Bronchial epithelial cell (primary cell): ENCODE results near the gene PTTG1IP2. TPM values are rescaled to one million over a fixed set of nuclear protein-coding genes. Genes with fewer than 3 reads are reported as not detected.

Experiments used
- DNase-seq: peaks from one replicate; pipeline ENCODE4 v3.0.0-alpha.2; 2010; ENCODE audit warnings: low read depth
- FAIRE-seq: peaks from 2 replicates; lab custom pipeline; 2011; peaks lifted over from hg19 to GRCh38; lab: Jason Lieb, UNC
- H3K27me3 ChIP-seq: 2 replicates; pipeline ENCODE4 v1.5.1; 2011; ENCODE audit warnings: low read length; ENCODE audit not compliant: control insufficient read depth, insufficient read depth
- H3K36me3 ChIP-seq: 2 replicates; pipeline ENCODE4 v1.5.1; 2011; ENCODE audit warnings: low read length; ENCODE audit not compliant: control insufficient read depth, insufficient read depth
- H3K4me3 ChIP-seq: 2 replicates; pipeline ENCODE4 v1.5.1; 2011; ENCODE audit warnings: mild to moderate bottlenecking, low read depth, low read length, control low read depth
- CTCF ChIP-seq: IDR thresholded peaks from 2 replicates; pipeline ENCODE4 v1.5.1; 2011; ENCODE audit warnings: mild to moderate bottlenecking, moderate library complexity, low read length, control low read depth, inconsistent platforms; ENCODE audit not compliant: insufficient read depth, severe bottlenecking
- total RNA-seq: library from RNA; depleted of rRNA; stranded (reverse); fragments of >200 nt; gene quantifications from 2 replicates; pipeline ENCODE4 v1.2.1, GENCODE V29; 2014

The PTTG1IP2 gene
- total RNA-seq, 1 donor from 2014 or later = not detected

- no peaks in the 10 kb centered on the region for H3K27me3 ChIP-seq
- no peak for TF ChIP-seq CTCF
- H3K4me3 ChIP-seq = no peak overlapping the region
- H3K36me3 ChIP-seq = no peaks in the 10 kb centered on the region
- FAIRE-seq = no peak
- no peak for DNase-seq
These were observed 15.3 kb downstream of the PTTG1IP2 start for GRCh38 chr7:90484706-90485105.

DNA sequence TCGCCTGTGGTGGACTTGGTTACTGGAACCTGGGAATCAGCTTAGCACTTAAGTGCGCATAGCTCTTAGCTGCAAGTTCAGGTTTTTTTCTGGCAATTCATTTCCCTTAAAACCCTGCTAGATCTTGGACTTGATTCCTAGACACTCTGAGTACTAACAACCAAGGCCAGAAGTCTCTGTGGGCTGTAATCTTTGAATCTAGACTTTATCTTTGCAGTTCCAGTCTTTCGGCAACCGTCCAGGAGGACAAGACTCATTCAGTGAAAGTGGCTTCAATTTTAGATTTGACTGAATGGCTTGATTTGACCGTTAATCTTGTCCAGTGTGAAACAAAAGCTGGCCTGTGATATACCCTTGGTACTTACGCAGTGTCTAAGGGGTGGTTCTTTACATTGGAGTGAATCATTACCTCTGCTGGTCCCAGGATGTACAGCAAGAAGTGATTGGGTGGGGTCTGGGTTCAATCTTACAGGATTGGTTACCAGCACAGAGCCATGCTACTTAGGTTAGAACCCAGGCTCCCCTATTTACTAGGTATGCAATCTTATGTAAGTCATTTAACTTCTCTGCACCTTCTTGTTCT is 16.4 kb downstream of the PTTG1IP2 start:
- no peak for TF ChIP-seq CTCF
- H3K36me3 ChIP-seq = no peaks in the 10 kb centered on the region
- H3K4me3 ChIP-seq = no peak overlapping the region
- FAIRE-seq = no peak
- H3K27me3 ChIP-seq = no peaks in the 10 kb centered on the region
- DNase-seq = no peak

- FAIRE-seq = no peak
- no peak for TF ChIP-seq CTCF
- no peaks in the 10 kb centered on the region for H3K27me3 ChIP-seq
- no peaks in the 10 kb centered on the region for H3K36me3 ChIP-seq
- no peak overlapping the region for H3K4me3 ChIP-seq
- DNase-seq = peak; percentile 52
These were observed 18.4 kb downstream of the PTTG1IP2 start for GRCh38 chr7:90487808-90488207.

- FAIRE-seq (no peak), DNase-seq (peak; percentile 18)
- Histone ChIP-seq H3K27me3 (no peaks in the 10 kb centered on the region), H3K4me3 (no peak overlapping the region), H3K36me3 (no peaks in the 10 kb centered on the region)
- TF ChIP-seq CTCF = no peak
These were observed 18.8 kb downstream of the PTTG1IP2 start for GRCh38 chr7:90488220-90488619.

- DNase-seq (peak; percentile 70), FAIRE-seq (no peak)
- Histone ChIP-seq H3K36me3 (no peaks in the 10 kb centered on the region), H3K4me3 (no peak overlapping the region), H3K27me3 (no peaks in the 10 kb centered on the region)
- no peak for TF ChIP-seq CTCF
These were observed 22.8 kb downstream of the PTTG1IP2 start for GRCh38 chr7:90492250-90492649.

DNA sequence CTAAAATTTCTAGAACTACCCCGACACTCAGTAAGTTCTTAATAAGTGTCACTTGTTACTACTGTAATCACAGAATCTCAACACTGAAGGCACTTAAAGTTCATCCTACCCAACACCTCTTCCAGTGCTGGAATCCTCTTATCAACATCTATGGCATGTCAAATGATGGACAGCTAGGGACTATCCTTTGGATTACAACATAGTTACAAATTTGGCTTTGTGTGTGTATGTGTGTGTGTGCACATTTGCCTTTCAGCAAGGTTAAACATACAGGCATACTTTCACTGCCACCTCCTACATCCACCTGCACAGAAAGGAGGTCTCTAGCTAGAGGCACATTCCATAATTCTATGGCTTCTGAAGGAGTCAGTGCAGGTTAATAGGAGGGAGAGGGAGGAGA is 25.8 kb downstream of the PTTG1IP2 start:
- Histone ChIP-seq H3K4me3 (no peak overlapping the region), H3K27me3 (no peaks in the 10 kb centered on the region), H3K36me3 (no peaks in the 10 kb centered on the region)
- FAIRE-seq (no peak), DNase-seq (no peak)
- no peak for TF ChIP-seq CTCF
